T-cell (primary cell): ENCODE results near the gene CREBBP. TPM values are rescaled to one million over a fixed set of nuclear protein-coding genes. Genes with fewer than 3 reads are reported as not detected.
A peak's percentile ranks its signal among the peaks of the same experiment; 100 is the strongest.
"Not testable (repeated sequence)": the region's sequence is repeated elsewhere in the genome, so short reads cannot be mapped to it uniquely, and the experiment has no call there.

Experiments
- ATAC-seq, 4 experiments: fragments of 200-7000 bp in 3 of 4; fragments of 150-1000 bp in 1 of 4; cut with Tn5 transposase; replicated peaks in 1 of 4; 1 replicate in 3 of 4; 2 replicates in 1 of 4; pipeline ENCODE4 v1.10.0; 2021; ENCODE audit warnings: moderate library complexity in 3 of 4, mild to moderate bottlenecking in 2 of 4, moderate number of reproducible peaks in 1 of 4
- CTCF ChIA-PET, 2 donors: fragments of 300-600 bp; sonication (Branson Sonifier 250); formaldehyde crosslinking; loops; one replicate each; lab custom pipeline; 2022; ENCODE audit warnings: antibody characterized with exemption in 2 of 2; lab: Charles Lee
- POLR2A ChIA-PET, 2 donors: fragments of 300-600 bp; sonication (Branson Sonifier 250); formaldehyde crosslinking; loops; one replicate each; lab custom pipeline; 2022; ENCODE audit warnings: antibody characterized with exemption in 2 of 2; lab: Charles Lee
- DNase-seq, 35 experiments: peaks; one replicate each; pipeline versions ENCODE4 v3.0.0 to v3.0.0-alpha.2; 2013 to 2023
- H3K27ac ChIP-seq: one replicate; pipeline ENCODE4 v1.5.1; 2013; ENCODE audit warnings: low read length
- H3K27me3 ChIP-seq, 2 experiments: replicated peaks in 1 of 2; 1 replicate in 1 of 2; 2 replicates in 1 of 2; pipeline versions ENCODE4 v1.6.1 to v1.7.0; 2013; ENCODE audit warnings: low read length in 1 of 2, mixed read lengths in 1 of 2; ENCODE audit not compliant: control insufficient read depth in 2 of 2, insufficient read depth in 2 of 2; ENCODE audit errors: extremely low read depth in 1 of 2
- H3K36me3 ChIP-seq, 2 donors: 1 replicate in 1 of 2; 2 replicates in 1 of 2; pipeline versions ENCODE4 v1.6.1 to v1.7.0; 2013; ENCODE audit warnings: low read length in 1 of 2; ENCODE audit not compliant: control insufficient read depth in 2 of 2, insufficient read depth in 1 of 2; ENCODE audit errors: extremely low read depth in 1 of 2
- H3K4me1 ChIP-seq, 2 experiments: 1 replicate in 1 of 2; 2 replicates in 1 of 2; pipeline versions ENCODE4 v1.6.1 to v1.7.0; 2013; ENCODE audit warnings: low read length in 2 of 2, mixed read lengths in 1 of 2; ENCODE audit not compliant: insufficient read depth in 2 of 2, control insufficient read depth in 1 of 2; ENCODE audit errors: extremely low read depth in 1 of 2
- H3K4me3 ChIP-seq, 2 donors: 1 replicate in 1 of 2; 2 replicates in 1 of 2; pipeline versions ENCODE4 v1.5.1 to v1.7.0; 2013; ENCODE audit warnings: mild to moderate bottlenecking in 2 of 2, low read length in 1 of 2, moderate library complexity in 1 of 2; ENCODE audit not compliant: control insufficient read depth in 1 of 2; ENCODE audit errors: extremely low read depth in 1 of 2
- H3K9me3 ChIP-seq: 2 replicates; pipeline ENCODE4 v1.7.0; 2013
- H3K27ac Mint-ChIP-seq, 2 donors: one replicate each; pipeline ENCODE4 v1.8.0; 2020 to 2021; ENCODE audit warnings: mild to moderate bottlenecking in 2 of 2, mixed read lengths in 2 of 2
- H3K27me3 Mint-ChIP-seq, 2 donors: one replicate each; pipeline ENCODE4 v1.8.0; 2021 to 2022; ENCODE audit warnings: mixed read lengths in 2 of 2
- H3K36me3 Mint-ChIP-seq: one replicate; pipeline ENCODE4 v1.8.0; 2021; ENCODE audit warnings: mixed read lengths
- H3K4me1 Mint-ChIP-seq, 3 donors: one replicate each; pipeline ENCODE4 v1.8.0; 2020 to 2022; ENCODE audit warnings: mixed read lengths in 3 of 3, mild to moderate bottlenecking in 1 of 3
- H3K4me3 Mint-ChIP-seq, 3 donors: one replicate each; pipeline ENCODE4 v1.8.0; 2020 to 2022; ENCODE audit warnings: mild to moderate bottlenecking in 3 of 3, mixed read lengths in 3 of 3, moderate library complexity in 3 of 3
- H3K9me3 Mint-ChIP-seq, 3 donors: one replicate each; pipeline ENCODE4 v1.8.0; 2020 to 2022; ENCODE audit warnings: mixed read lengths in 3 of 3
- WGBS: methylation state at CpG from one replicate; pipeline ENCODE4 v1.1.5; 2013; ENCODE audit warnings: missing lambda C conversion rate; ENCODE audit not compliant: insufficient coverage; 5-methylcytosine and 5-hydroxymethylcytosine counted together
- total RNA-seq, 35 experiments: library from RNA in 6 of 35; stranded (reverse) in 6 of 35; fragments of 120-200 nt in 1 of 35; gene quantifications; one replicate each; pipeline versions ENCODE4 v1.2.1 to v1.2.4 and lab custom pipeline; 2013 to 2026

Gene CREBBP
- total RNA-seq (100 to 1,000 TPM; 114 to 183 (median 127) TPM), total RNA-seq (lab: John Stamatoyannopoulos, UW) (48.4 to 268 (median 171) reads per million in 29 experiments)
- 87.5 TPM for total RNA-seq (2013)

- peaks cover 3 to 4% of the 10 kb centered on the region in 2 donors for H3K36me3 ChIP-seq
- peaks cover 22% of the 10 kb centered on the region for H3K36me3 Mint-ChIP-seq
- H3K9me3 Mint-ChIP-seq, result no peaks in the 10 kb centered on the region
- ChIA-PET CTCF (interaction anchor here in 1 of 2 donors (0.6 kb wide), 1 partner anchor 46 kb away, joined by 3 read pairs; no protein-coding TSS in a partner anchor), POLR2A (interaction anchor here (0.6 to 0.7 kb wide), 3 partner anchors 108 to 519 kb away, joined by 3 to 4 read pairs (median 4); no protein-coding TSS in a partner anchor)
- peak; percentile 85 to 87 (median 86) for ATAC-seq
- H3K27me3 ChIP-seq, result peaks cover 0 to 16% of the 10 kb centered on the region in 2 experiments
- no peaks in the 10 kb centered on the region for H3K9me3 ChIP-seq
- peak within 1 kb of the TSS in 1 of 2 donors; percentile 77 for H3K27ac Mint-ChIP-seq
- H3K27me3 Mint-ChIP-seq, result peaks cover 0 to 4% of the 10 kb centered on the region in 2 donors
- H3K4me1 Mint-ChIP-seq, result peaks cover 36 to 45% (median 44%) of the 10 kb centered on the region in 3 donors
- peak; percentile 72 to 95 (median 83) for DNase-seq
- peak within 1 kb of the TSS; percentile 91 to 94 (median 93) for H3K4me3 Mint-ChIP-seq
- no peak within 1 kb of the TSS for H3K27ac ChIP-seq
- peaks cover 21 to 37% of the 10 kb centered on the region in 2 experiments for H3K4me1 ChIP-seq
- H3K4me3 ChIP-seq, result peak within 1 kb of the TSS; percentile 68 to 93
- 9% methylated on average over 91 of the region's 96 CpGs for WGBS
Observed at GRCh38 chr16:3880623-3881498, at the start of gene CREBBP. TSS of gene CREBBP (minus strand) at chr16:3880713. CDS start at chr16:3879916, 797 bp downstream.

- H3K27me3 Mint-ChIP-seq, result peaks cover 4 to 11% of the 10 kb centered on the region in 2 donors
- H3K27me3 ChIP-seq, H3K9me3 ChIP-seq, H3K27ac Mint-ChIP-seq, H3K4me1 ChIP-seq, ATAC-seq, H3K4me1 Mint-ChIP-seq, H3K36me3 Mint-ChIP-seq, H3K4me3 Mint-ChIP-seq, POLR2A ChIA-PET, CTCF ChIA-PET, H3K4me3 ChIP-seq, H3K9me3 Mint-ChIP-seq, DNase-seq, H3K27ac ChIP-seq, H3K36me3 ChIP-seq: not testable (repeated sequence)
- 100% methylated on average over 1 of the region's 2 CpGs for WGBS
Observed at GRCh38 chr16:3927147-3927546, 46.6 kb upstream of the CREBBP start.

GRCh38 chr16:3924763-3925162, 44.2 kb upstream of the CREBBP start:
- Histone ChIP-seq H3K36me3 (no peaks in the 10 kb centered on the region), H3K27ac (no peak overlapping the region), H3K4me1 (no peaks in the 10 kb centered on the region), H3K27me3 (peaks cover 0 to 29% of the 10 kb centered on the region in 2 experiments), H3K9me3 (no peaks in the 10 kb centered on the region), H3K4me3 (no peak overlapping the region)
- Mint-ChIP-seq H3K9me3 (peaks cover 0 to under 1% (median 0%) of the 10 kb centered on the region in 3 donors), H3K4me1 (no peaks in the 10 kb centered on the region), H3K27me3 (peaks cover 10 to 27% of the 10 kb centered on the region in 2 donors), H3K27ac (no peak overlapping the region), H3K36me3 (no peaks in the 10 kb centered on the region), H3K4me3 (no peak overlapping the region)
- ChIA-PET CTCF (no interaction called here), POLR2A (no interaction called here)
- DNase-seq, result no peak
- no peak for ATAC-seq

- no peak for ATAC-seq
- Mint-ChIP-seq H3K4me1 (no peaks in the 10 kb centered on the region), H3K27ac (no peak overlapping the region), H3K4me3 (no peak overlapping the region), H3K27me3 (peaks cover 10 to 35% of the 10 kb centered on the region in 2 donors), H3K9me3 (peaks cover 8 to 10% (median 10%) of the 10 kb centered on the region in 3 donors), H3K36me3 (peaks cover 7% of the 10 kb centered on the region)
- CTCF ChIA-PET, result interaction anchor here in 1 of 2 donors (0.6 kb wide), 1 partner anchor 9 kb away, joined by 3 read pairs; no protein-coding TSS in a partner anchor
- Histone ChIP-seq H3K27ac (no peak overlapping the region), H3K27me3 (peaks cover 0 to 36% of the 10 kb centered on the region in 2 experiments), H3K4me3 (no peak overlapping the region), H3K36me3 (no peaks in the 10 kb centered on the region), H3K9me3 (no peaks in the 10 kb centered on the region), H3K4me1 (no peaks in the 10 kb centered on the region)
- WGBS, result 70% methylated on average over 12 of the region's 13 CpGs
- no peak for DNase-seq
- POLR2A ChIA-PET, result no interaction called here
Observed at GRCh38 chr16:3922241-3922640, 41.7 kb upstream of the CREBBP start.

- no peak overlapping the region for H3K4me3 ChIP-seq
- H3K4me3 Mint-ChIP-seq, result no peak overlapping the region
- POLR2A ChIA-PET, result no interaction called here
- no peaks in the 10 kb centered on the region for H3K9me3 ChIP-seq
- H3K4me1 ChIP-seq, result no peaks in the 10 kb centered on the region
- no peak overlapping the region for H3K27ac Mint-ChIP-seq
- peaks cover 6 to 32% of the 10 kb centered on the region in 2 donors for H3K27me3 Mint-ChIP-seq
- H3K9me3 Mint-ChIP-seq, result peaks cover 8 to 10% (median 10%) of the 10 kb centered on the region in 3 donors
- no peak overlapping the region for H3K27ac ChIP-seq
- CTCF ChIA-PET, result no interaction called here
- no peaks in the 10 kb centered on the region for H3K36me3 ChIP-seq
- peaks cover 0 to 46% of the 10 kb centered on the region in 2 experiments for H3K27me3 ChIP-seq
- DNase-seq (no peak), ATAC-seq (no peak)
- H3K36me3 Mint-ChIP-seq, result peaks cover 7% of the 10 kb centered on the region
- H3K4me1 Mint-ChIP-seq, result no peaks in the 10 kb centered on the region
- WGBS, result 82% methylated on average over 7 of the region's 8 CpGs
Observed at GRCh38 chr16:3920206-3920605, 39.7 kb upstream of the CREBBP start.

GRCh38 chr16:3919413-3919812, 38.9 kb upstream of the CREBBP start:
- peaks cover 7% of the 10 kb centered on the region for H3K36me3 Mint-ChIP-seq
- no peaks in the 10 kb centered on the region for H3K4me1 Mint-ChIP-seq
- no peaks in the 10 kb centered on the region for H3K4me1 ChIP-seq
- H3K9me3 ChIP-seq, result no peaks in the 10 kb centered on the region
- H3K27ac Mint-ChIP-seq, result no peak overlapping the region
- H3K27ac ChIP-seq, result no peak overlapping the region
- no peak overlapping the region for H3K4me3 ChIP-seq
- POLR2A ChIA-PET, result no interaction called here
- H3K9me3 Mint-ChIP-seq, result peaks cover 8 to 10% (median 10%) of the 10 kb centered on the region in 3 donors
- H3K36me3 ChIP-seq, result no peaks in the 10 kb centered on the region
- DNase-seq, result no peak
- H3K27me3 ChIP-seq, result peaks cover 0 to 50% of the 10 kb centered on the region in 2 experiments
- H3K27me3 Mint-ChIP-seq, result peaks cover 6 to 32% of the 10 kb centered on the region in 2 donors
- ATAC-seq, result no peak
- 87% methylated on average over 3 of the region's 6 CpGs for WGBS
- no peak overlapping the region for H3K4me3 Mint-ChIP-seq
- CTCF ChIA-PET, result no interaction called here
